Activated T-helper 1 cell treated with Interleukin-2 at 50 U/mL for 16 hours (primary cell): ENCODE data around the gene HSD11B2.

Source experiments
- DNase-seq: peaks from one replicate; pipeline ENCODE4 v3.0.0-alpha.2; 2020; ENCODE audit warnings: low read depth

HSD11B2 gene

GRCh38 chr16:67430977-67431774 is at the start of gene HSD11B2:
Gene HSD11B2, plus strand, starts transcription at chr16:67431121. Its CDS starts 128 bp downstream, at chr16:67431249.
- no peak for DNase-seq

- DNase-seq = no peak
Measured at GRCh38 chr16:67383284-67383683, 47.6 kb upstream of the HSD11B2 start.

GRCh38 chr16:67384778-67385510 is 46.0 kb upstream of the HSD11B2 start:
- DNase-seq = no peak

GRCh38 chr16:67386861-67387455 is 44.0 kb upstream of the HSD11B2 start:
- DNase-seq = no peak

- DNase-seq = no peak
Measured at GRCh38 chr16:67387479-67388079, 43.3 kb upstream of the HSD11B2 start.

- no peak for DNase-seq
Measured at GRCh38 chr16:67388191-67388590, 42.7 kb upstream of the HSD11B2 start.

- DNase-seq = no peak
Measured at GRCh38 chr16:67388591-67388990, 42.3 kb upstream of the HSD11B2 start.

- DNase-seq = no peak
Measured at GRCh38 chr16:67389911-67390815, 40.8 kb upstream of the HSD11B2 start.

GRCh38 chr16:67390816-67391423 is 40.0 kb upstream of the HSD11B2 start:
- DNase-seq = no peak

- DNase-seq = no peak
Measured at GRCh38 chr16:67391424-67392300, 39.3 kb upstream of the HSD11B2 start.

GRCh38 chr16:67392301-67393059 is 38.4 kb upstream of the HSD11B2 start:
- DNase-seq = no peak

- peak; percentile 12 for DNase-seq
Measured at GRCh38 chr16:67393111-67393787, 37.7 kb upstream of the HSD11B2 start, which contains the start of gene TPPP3. Gene TPPP3, minus strand, starts transcription at chr16:67393498. Its CDS starts 2,387 bp downstream, at chr16:67391111.

- no peak for DNase-seq
Measured at GRCh38 chr16:67393788-67394154, 37.1 kb upstream of the HSD11B2 start.

- no peak for DNase-seq
Measured at GRCh38 chr16:67394155-67395104, 36.5 kb upstream of the HSD11B2 start.

GRCh38 chr16:67395105-67395457 is 35.8 kb upstream of the HSD11B2 start:
- no peak for DNase-seq

GRCh38 chr16:67395458-67396158 is 35.3 kb upstream of the HSD11B2 start:
- DNase-seq = no peak
